Neural cell (in vitro differentiated cells): ENCODE measurements around the gene HCFC1. TPM values are rescaled to one million over a fixed set of nuclear protein-coding genes. Genes with fewer than 3 reads are reported as not detected.

ENCODE experiments used
- H2AFZ ChIP-seq: fragments of 200-600, 300-800 bp; sonication (generic), shearing (Covaris generic); 2 replicates; pipeline ENCODE4 v1.6.0; 2014; ENCODE audit warnings: low read depth, mild to moderate bottlenecking, antibody characterized with exemption, low read length, moderate library complexity
- H3F3A ChIP-seq: fragments of 200-600 bp; shearing (Covaris generic); 2 replicates; pipeline ENCODE4 v1.6.1; 2016; ENCODE audit warnings: mild to moderate bottlenecking, moderate library complexity, mixed read lengths, antibody characterized with exemption, low read length; ENCODE audit not compliant: insufficient read depth, poor library complexity, severe bottlenecking
- H3K27ac ChIP-seq: fragments of 200-600, 300-800 bp; sonication (generic), shearing (Covaris generic); 2 replicates; pipeline ENCODE4 v1.5.1; 2014; ENCODE audit warnings: mild to moderate bottlenecking, low read length, moderate library complexity
- H3K27me3 ChIP-seq: fragments of 300-800, 200-600 bp; sonication (generic), shearing (Covaris generic); 2 replicates; pipeline ENCODE4 v1.6.0; 2014; ENCODE audit warnings: mild to moderate bottlenecking, low read depth, low read length, moderate library complexity; ENCODE audit not compliant: insufficient read depth
- H3K36me3 ChIP-seq: fragments of 300-800, 200-600 bp; sonication (generic), shearing (Covaris generic); 2 replicates; pipeline ENCODE4 v1.5.1; 2014; ENCODE audit warnings: mild to moderate bottlenecking, antibody characterized with exemption, low read length, moderate library complexity; ENCODE audit not compliant: insufficient read depth
- H3K4me2 ChIP-seq: fragments of 300-800, 200-600 bp; sonication (generic), shearing (Covaris generic); 2 replicates; pipeline ENCODE4 v1.6.0; 2014; ENCODE audit warnings: mild to moderate bottlenecking, low read length
- H3K4me3 ChIP-seq: fragments of 300-800, 200-600 bp; sonication (generic), shearing (Covaris generic); 2 replicates; pipeline ENCODE4 v1.5.1; 2014; ENCODE audit warnings: mild to moderate bottlenecking, low read length, moderate library complexity
- H3K79me2 ChIP-seq: fragments of 200-600 bp; shearing (Covaris generic); replicated peaks from 2 replicates; pipeline ENCODE4 v1.6.0; 2014; ENCODE audit warnings: mild to moderate bottlenecking, low read length, moderate library complexity; ENCODE audit not compliant: insufficient read depth
- H3K9ac ChIP-seq: fragments of 300-800, 200-600 bp; sonication (generic), shearing (Covaris generic); 2 replicates; pipeline ENCODE4 v1.6.1; 2016; ENCODE audit warnings: mild to moderate bottlenecking, low read length, mixed read lengths
- H3K9me2 ChIP-seq: fragments of 200-600 bp; shearing (Covaris generic); 2 replicates; pipeline ENCODE4 v1.6.1; 2016; ENCODE audit warnings: mild to moderate bottlenecking, low read length, mixed read lengths; ENCODE audit not compliant: insufficient read depth
- H3K9me3 ChIP-seq: fragments of 200-600, 300-800 bp; sonication (generic), shearing (Covaris generic); 2 replicates; pipeline ENCODE4 v1.6.1; 2016; ENCODE audit warnings: mild to moderate bottlenecking, mixed run types, low read length, moderate library complexity, mixed read lengths
- H4K20me1 ChIP-seq: fragments of 200-600 bp; shearing (Covaris generic); 2 replicates; pipeline ENCODE4 v1.6.1; 2016; ENCODE audit warnings: mild to moderate bottlenecking, mixed run types; ENCODE audit not compliant: insufficient read depth
- CTCF ChIP-seq: fragments of 450-650 bp; IDR thresholded peaks from 2 replicates; pipeline ENCODE4 v1.5.1; 2014; ENCODE audit warnings: antibody characterized with exemption, mild to moderate bottlenecking, moderate library complexity; ENCODE audit not compliant: poor library complexity, severe bottlenecking
- EP300 ChIP-seq: fragments of 450-650 bp; conservative IDR thresholded peaks from 2 replicates; pipeline ENCODE4 v1.6.1; 2014; ENCODE audit warnings: antibody characterized with exemption, mild to moderate bottlenecking, moderate library complexity; ENCODE audit not compliant: poor library complexity, severe bottlenecking
- EZH2 ChIP-seq: fragments of 200-600, 300-800 bp; shearing (Covaris generic), sonication (generic); IDR thresholded peaks from 2 replicates; pipeline ENCODE4 v1.6.1; 2014; ENCODE audit warnings: antibody characterized with exemption, low read length, borderline replicate concordance, mild to moderate bottlenecking; ENCODE audit not compliant: insufficient read depth, poor library complexity, severe bottlenecking
- MXI1 ChIP-seq: fragments of 450-650 bp; conservative IDR thresholded peaks from 2 replicates; pipeline ENCODE4 v1.6.1; 2014; ENCODE audit warnings: antibody characterized with exemption, mild to moderate bottlenecking; ENCODE audit not compliant: poor library complexity, severe bottlenecking
- POLR2AphosphoS5 ChIP-seq: IDR thresholded peaks from 2 replicates; pipeline ENCODE4 v1.6.1; 2012
- RAD21 ChIP-seq: fragments of 450-650 bp; conservative IDR thresholded peaks from 2 replicates; pipeline ENCODE4 v1.6.1; 2014; ENCODE audit warnings: antibody characterized with exemption, mild to moderate bottlenecking, moderate library complexity
- REST ChIP-seq: IDR thresholded peaks from 2 replicates; pipeline ENCODE4 v1.6.1; 2012; ENCODE audit warnings: borderline replicate concordance
- SMC3 ChIP-seq: fragments of 450-650 bp; conservative IDR thresholded peaks from 2 replicates; pipeline ENCODE4 v1.6.1; 2014; ENCODE audit warnings: antibody characterized with exemption, mild to moderate bottlenecking, moderate library complexity; ENCODE audit not compliant: poor library complexity
- TAF1 ChIP-seq: IDR thresholded peaks from 2 replicates; pipeline ENCODE4 v1.6.1; 2012; ENCODE audit warnings: low read depth
- polyA plus RNA-seq: library from polyadenylated mRNA; depleted of rRNA; stranded (reverse); fragments of >200 nt; gene quantifications from 2 replicates; pipeline ENCODE4 v1.2.3, GENCODE V29; 2014

The HCFC1 gene
- polyA plus RNA-seq, 1 donor from 2014 or later: 7.3 TPM

DNA sequence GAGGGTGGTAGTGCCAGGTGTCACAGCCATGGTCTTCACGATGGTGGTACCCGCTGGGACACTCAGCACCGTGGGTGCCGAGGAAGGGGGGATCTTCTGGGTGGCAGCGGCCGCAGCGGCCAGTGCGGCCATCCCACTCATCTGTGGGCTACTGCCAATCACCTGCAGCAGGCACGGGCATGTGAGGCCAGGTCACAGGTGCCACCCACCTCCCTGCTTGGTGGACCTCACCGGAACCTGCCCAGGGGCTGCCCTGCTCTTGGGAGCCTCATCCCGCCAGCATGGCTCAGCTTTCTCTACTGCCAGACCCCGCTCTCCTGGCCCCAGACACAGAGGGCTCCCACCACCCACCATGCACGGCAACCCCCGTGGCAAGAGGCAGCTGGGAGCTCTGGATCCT is 13.0 kb downstream of the HCFC1 start:
- no peak for TF ChIP-seq MXI1
- no peak for TF ChIP-seq CTCF
- TF ChIP-seq POLR2AphosphoS5: no peak
- no peak for TF ChIP-seq SMC3
- no peak for TF ChIP-seq EP300
- TF ChIP-seq REST: no peak
- TF ChIP-seq TAF1: no peak
- no peak for TF ChIP-seq RAD21
- no peak for TF ChIP-seq EZH2

DNA sequence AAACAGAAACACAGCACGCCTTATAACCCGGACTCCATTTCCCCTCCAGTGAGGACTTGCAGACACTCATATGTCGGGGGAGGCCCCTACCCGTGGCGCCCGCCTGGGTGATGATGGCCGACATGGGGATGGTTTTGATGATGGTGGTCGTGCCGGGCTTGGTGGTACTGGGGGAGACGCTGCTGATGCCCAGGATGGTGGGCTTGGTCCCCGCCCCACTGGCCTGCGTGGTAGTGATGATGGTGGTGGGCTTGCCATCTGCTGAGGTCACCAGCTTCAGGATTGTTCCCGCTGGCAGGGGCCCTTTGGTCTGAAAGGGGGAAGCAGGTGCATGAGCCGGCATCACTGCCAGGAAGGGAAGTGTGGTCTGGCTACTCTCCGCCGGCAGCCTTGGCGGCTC is 14.4 kb downstream of the HCFC1 start:
- H4K20me1 ChIP-seq: no peaks in the 10 kb centered on the region
- H3F3A ChIP-seq: no peaks in the 10 kb centered on the region
- no peak overlapping the region for H3K27ac ChIP-seq
- H3K27me3 ChIP-seq: no peaks in the 10 kb centered on the region
- H3K4me2 ChIP-seq: no peak overlapping the region
- no peaks in the 10 kb centered on the region for H3K9me2 ChIP-seq
- H2AFZ ChIP-seq: no peak overlapping the region
- no peaks in the 10 kb centered on the region for H3K79me2 ChIP-seq
- no peak overlapping the region for H3K9ac ChIP-seq
- no peaks in the 10 kb centered on the region for H3K9me3 ChIP-seq
- H3K4me3 ChIP-seq: no peak overlapping the region
- TF ChIP-seq POLR2AphosphoS5 (no peak), EP300 (no peak), EZH2 (no peak), RAD21 (no peak), CTCF (no peak), TAF1 (no peak), REST (no peak), MXI1 (no peak), SMC3 (no peak)
- no peaks in the 10 kb centered on the region for H3K36me3 ChIP-seq

More for the DNA sequence above, 13.0 kb downstream of the HCFC1 start:
- Histone ChIP-seq H2AFZ (no peak overlapping the region), H4K20me1 (no peaks in the 10 kb centered on the region), H3K4me3 (no peak overlapping the region), H3K9ac (no peak overlapping the region), H3K27me3 (no peaks in the 10 kb centered on the region), H3K9me2 (no peaks in the 10 kb centered on the region), H3K4me2 (no peak overlapping the region), H3K36me3 (no peaks in the 10 kb centered on the region), H3K27ac (no peak overlapping the region), H3K9me3 (no peaks in the 10 kb centered on the region), H3F3A (no peaks in the 10 kb centered on the region), H3K79me2 (no peaks in the 10 kb centered on the region)
